HEK293 (cell line): Measurements from ENCODE around the gene GCK.

Experiments used
- CTCF ChIP-seq: fragments of 450-650 bp; formaldehyde crosslinking; IDR thresholded peaks from 2 replicates; pipeline ENCODE4 v1.5.1; 2016; ENCODE audit warnings: missing biosample characterization, missing genetic modification characterization
- KLF9 ChIP-seq: fragments of 450-650 bp; formaldehyde crosslinking; IDR thresholded peaks from 2 replicates; pipeline ENCODE4 v1.5.1; 2016; ENCODE audit warnings: missing biosample characterization, missing genetic modification characterization, low read depth
- PATZ1 ChIP-seq: fragments of 450-650 bp; formaldehyde crosslinking; IDR thresholded peaks from 2 replicates; pipeline ENCODE4 v1.5.1; 2016; ENCODE audit warnings: missing biosample characterization, missing genetic modification characterization
- ZFP69B ChIP-seq: fragments of 450-650 bp; formaldehyde crosslinking; IDR thresholded peaks from 2 replicates; pipeline ENCODE4 v1.5.1; 2016; ENCODE audit warnings: missing biosample characterization, missing genetic modification characterization
- ZNF146 ChIP-seq: fragments of 450-650 bp; formaldehyde crosslinking; IDR thresholded peaks from 2 replicates; pipeline ENCODE4 v1.5.1; 2016; ENCODE audit warnings: missing biosample characterization, missing genetic modification characterization
- ZNF148 ChIP-seq: fragments of 450-650 bp; formaldehyde crosslinking; IDR thresholded peaks from 2 replicates; pipeline ENCODE4 v1.5.0; 2017; ENCODE audit warnings: missing biosample characterization, missing genetic modification characterization, borderline replicate concordance
- ZNF16 ChIP-seq: fragments of 450-650 bp; formaldehyde crosslinking; IDR thresholded peaks from 2 replicates; pipeline ENCODE4 v1.5.1; 2016; ENCODE audit warnings: low read depth, missing biosample characterization, missing genetic modification characterization
- ZNF324 ChIP-seq: fragments of 450-650 bp; formaldehyde crosslinking; IDR thresholded peaks from 2 replicates; pipeline ENCODE4 v1.5.1; 2016; ENCODE audit warnings: missing biosample characterization, missing genetic modification characterization
- ZNF48 ChIP-seq: fragments of 450-650 bp; formaldehyde crosslinking; IDR thresholded peaks from 2 replicates; pipeline ENCODE4 v1.5.1; 2016; ENCODE audit warnings: missing biosample characterization, missing genetic modification characterization
- ZNF530 ChIP-seq: fragments of 450-650 bp; formaldehyde crosslinking; IDR thresholded peaks from 2 replicates; pipeline ENCODE4 v1.5.1; 2016; ENCODE audit warnings: low read depth, missing biosample characterization, missing genetic modification characterization
- ZSCAN5A ChIP-seq: fragments of 450-650 bp; formaldehyde crosslinking; IDR thresholded peaks from 2 replicates; pipeline ENCODE4 v1.5.1; 2016; ENCODE audit warnings: missing biosample characterization, missing genetic modification characterization
- TF ChIP-seq, protein P1 (sequence below): fragments of 450-650 bp; formaldehyde crosslinking; conservative IDR thresholded peaks from 2 replicates; pipeline ENCODE4 v1.5.1; 2016; ENCODE audit warnings: low read depth, missing biosample characterization, missing genetic modification characterization

DNA sequence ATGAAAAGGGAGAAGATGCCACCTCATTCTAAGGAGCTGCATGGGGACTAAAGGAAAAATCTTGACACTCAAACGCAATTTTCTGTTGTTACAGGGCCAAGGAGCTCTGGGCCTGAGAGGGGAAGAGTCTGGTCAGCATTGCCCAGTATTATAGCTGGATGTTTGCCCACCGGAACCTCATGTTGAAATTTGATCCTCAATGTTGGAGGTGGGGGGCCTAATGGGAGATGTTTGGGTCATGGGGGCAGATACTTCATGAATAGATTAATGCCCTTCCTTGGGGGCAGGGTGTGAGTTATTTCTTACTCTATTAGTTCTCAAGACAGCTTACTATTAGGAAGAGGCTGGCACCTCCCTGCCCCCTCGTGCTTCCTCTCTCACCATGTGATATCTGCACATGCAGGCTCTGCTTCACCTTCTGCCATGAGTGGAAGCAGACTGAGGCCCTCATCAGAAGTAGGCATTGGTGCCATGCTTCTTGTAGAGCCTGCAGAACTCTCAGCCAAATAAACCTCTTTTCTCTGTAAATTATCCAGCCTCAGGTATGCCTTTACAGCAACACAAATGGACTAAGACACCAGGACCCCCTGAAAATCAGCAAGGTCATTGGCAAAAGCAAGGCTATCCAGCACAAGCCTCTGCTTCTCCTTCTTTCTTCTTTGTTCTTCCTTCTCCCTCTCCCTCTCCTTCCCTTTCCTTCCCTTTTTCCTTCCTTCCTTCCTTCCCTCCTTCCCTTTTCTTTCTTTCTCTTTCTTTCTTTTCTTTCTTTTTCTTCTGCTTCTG, 15.1 kb downstream of the GCK start:
- TF ChIP-seq, protein P1, sequence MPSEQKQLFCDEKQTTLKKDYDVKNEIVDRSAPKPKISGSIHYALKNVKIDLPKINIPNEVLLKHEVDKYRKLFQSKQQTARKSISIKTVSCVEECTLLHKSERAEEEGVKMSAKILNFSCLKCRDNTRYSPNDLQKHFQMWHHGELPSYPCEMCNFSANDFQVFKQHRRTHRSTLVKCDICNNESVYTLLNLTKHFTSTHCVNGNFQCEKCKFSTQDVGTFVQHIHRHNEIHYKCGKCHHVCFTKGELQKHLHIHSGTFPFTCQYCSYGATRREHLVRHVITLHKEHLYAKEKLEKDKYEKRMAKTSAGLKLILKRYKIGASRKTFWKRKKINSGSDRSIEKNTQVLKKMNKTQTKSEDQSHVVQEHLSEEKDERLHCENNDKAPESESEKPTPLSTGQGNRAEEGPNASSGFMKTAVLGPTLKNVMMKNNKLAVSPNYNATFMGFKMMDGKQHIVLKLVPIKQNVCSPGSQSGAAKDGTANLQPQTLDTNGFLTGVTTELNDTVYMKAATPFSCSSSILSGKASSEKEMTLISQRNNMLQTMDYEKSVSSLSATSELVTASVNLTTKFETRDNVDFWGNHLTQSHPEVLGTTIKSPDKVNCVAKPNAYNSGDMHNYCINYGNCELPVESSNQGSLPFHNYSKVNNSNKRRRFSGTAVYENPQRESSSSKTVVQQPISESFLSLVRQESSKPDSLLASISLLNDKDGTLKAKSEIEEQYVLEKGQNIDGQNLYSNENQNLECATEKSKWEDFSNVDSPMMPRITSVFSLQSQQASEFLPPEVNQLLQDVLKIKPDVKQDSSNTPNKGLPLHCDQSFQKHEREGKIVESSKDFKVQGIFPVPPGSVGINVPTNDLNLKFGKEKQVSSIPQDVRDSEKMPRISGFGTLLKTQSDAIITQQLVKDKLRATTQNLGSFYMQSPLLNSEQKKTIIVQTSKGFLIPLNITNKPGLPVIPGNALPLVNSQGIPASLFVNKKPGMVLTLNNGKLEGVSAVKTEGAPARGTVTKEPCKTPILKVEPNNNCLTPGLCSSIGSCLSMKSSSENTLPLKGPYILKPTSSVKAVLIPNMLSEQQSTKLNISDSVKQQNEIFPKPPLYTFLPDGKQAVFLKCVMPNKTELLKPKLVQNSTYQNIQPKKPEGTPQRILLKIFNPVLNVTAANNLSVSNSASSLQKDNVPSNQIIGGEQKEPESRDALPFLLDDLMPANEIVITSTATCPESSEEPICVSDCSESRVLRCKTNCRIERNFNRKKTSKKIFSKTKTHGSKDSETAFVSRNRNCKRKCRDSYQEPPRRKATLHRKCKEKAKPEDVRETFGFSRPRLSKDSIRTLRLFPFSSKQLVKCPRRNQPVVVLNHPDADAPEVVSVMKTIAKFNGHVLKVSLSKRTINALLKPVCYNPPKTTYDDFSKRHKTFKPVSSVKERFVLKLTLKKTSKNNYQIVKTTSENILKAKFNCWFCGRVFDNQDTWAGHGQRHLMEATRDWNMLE (tag by site-specific recombination), result no peak
- TF ChIP-seq CTCF (tag by site-specific recombination) (no peak), PATZ1 (no peak), ZNF148 (tag by site-specific recombination) (no peak), KLF9 (no peak), ZNF146 (no peak), ZNF324 (tag by site-specific recombination) (no peak), ZNF16 (tag by site-specific recombination) (no peak), ZNF530 (tag by site-specific recombination) (no peak), ZFP69B (tag by site-specific recombination) (no peak), ZSCAN5A (tag by site-specific recombination) (no peak), ZNF48 (tag by site-specific recombination) (no peak)
